Limb (tissue), 2 donors: ENCODE results near the gene TUBA3E.
A peak's percentile ranks its signal among the peaks of the same experiment; 100 is the strongest.
"Not testable (repeated sequence)": the region's sequence is repeated elsewhere in the genome, so short reads cannot be mapped to it uniquely, and the experiment has no call there.

Experiments
- DNase-seq, 2 donors: peaks; one replicate each; pipeline ENCODE4 v3.0.0-alpha.2; 2016; ENCODE audit errors: extremely low spot score in 2 of 2

TUBA3E gene

DNA sequence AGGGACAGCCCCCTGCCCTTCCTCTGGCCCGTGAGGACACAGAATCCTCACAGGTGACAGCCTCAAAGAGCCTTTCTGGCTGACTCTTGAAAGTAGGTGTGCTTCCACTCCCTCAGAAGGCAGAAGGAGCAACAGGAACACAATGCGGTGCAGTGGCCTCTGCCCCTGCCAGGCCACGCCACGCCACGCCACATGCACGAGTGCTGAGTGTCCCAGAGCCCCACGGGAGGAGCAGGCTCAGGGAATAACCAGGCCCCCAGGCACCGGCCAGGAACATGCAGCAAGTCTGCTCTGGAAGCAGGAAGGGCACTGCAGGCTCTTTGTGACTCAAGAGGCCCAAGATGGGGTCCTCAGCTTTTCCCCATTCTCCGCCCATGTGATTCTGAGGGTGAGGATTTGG, 35.3 kb downstream of the TUBA3E start:
- DNase-seq, result no peak

DNA sequence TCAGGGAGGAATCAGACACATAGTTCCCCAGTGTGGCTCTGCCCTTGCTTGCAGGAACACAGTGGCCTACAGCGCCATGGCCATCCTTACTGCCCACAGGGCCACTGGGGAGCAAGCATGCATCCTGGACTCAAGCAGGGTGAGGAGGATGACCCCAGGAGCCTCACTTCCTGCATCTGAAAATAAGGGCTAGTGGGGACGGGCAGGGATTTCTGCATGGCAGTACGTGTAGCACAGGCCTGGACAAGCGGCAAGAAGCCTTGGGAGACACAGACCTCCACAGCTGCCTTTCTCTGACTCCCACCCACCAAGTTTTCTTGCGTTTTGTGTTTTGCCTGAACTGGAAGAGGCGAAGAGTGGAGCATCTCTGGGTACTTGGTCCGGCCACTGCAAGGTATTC, 35.8 kb downstream of the TUBA3E start:
- DNase-seq, result not testable (repeated sequence)

DNA sequence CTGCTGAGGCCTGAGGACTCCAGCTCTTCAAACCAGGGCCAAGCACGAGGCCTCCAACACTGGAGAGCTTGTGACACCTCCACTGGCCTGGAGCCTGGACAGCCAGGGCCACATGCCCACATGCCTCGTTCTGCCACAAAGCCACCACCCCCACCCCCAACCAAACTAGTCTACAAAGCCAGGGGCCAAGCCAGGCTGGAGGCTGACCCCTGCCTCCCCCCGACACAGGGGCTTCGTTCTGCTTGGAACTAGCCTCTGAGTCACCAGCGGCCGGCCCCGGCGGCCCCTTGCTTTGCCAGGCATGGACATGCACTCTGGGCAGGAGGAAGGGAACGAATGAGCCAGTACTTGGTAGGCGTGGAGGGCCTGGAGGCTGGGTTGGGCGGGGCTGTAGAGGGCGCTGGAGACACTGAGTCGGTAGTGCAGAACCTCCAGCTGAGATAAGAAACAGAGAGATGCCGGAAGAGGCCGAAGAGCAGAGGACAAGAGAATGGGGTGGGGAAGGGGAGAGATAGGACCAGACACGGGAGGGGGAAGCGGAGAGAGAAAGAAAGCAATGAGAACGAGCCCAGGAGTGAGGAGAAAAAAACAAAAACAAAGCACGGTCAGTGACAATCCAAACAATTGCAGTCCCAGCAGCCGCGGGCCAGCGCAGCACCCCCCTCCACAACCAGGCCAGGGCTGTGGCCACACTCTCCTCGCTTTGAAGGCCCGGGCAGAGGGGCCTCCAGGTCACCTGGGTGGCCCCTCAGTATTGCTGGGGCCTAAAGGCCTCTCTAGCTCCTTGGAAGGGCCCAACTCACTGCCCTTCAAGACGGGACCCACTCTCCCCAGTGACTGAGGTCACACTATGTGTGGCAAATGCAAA, 37.2 kb downstream of the TUBA3E start:
- DNase-seq, result not testable (repeated sequence)

DNA sequence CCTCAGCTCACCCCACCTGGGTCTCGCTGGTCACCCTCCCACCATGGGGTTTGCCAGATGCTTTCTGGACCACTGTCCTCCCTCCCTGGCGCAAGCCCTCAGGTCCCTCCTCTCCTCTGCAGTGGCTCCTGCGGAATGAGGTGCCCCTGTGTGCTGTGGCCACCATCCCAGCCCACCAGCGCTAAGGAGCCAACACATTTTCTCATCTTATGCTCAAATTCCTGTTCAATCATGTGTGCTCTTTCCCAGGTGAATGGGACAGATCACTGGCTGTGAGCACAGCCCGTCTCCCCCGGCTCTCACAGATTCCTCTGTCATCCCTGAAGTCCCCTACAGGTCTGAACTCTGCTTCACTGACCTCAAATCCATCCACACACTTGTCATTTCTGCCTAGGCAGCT, 38.1 kb downstream of the TUBA3E start:
- DNase-seq, result no peak

- DNase-seq, result not testable (repeated sequence)
These were observed 38.9 kb downstream of the TUBA3E start for GRCh38 chr2:130159376-130159775.

GRCh38 chr2:130158631-130159030, 39.6 kb downstream of the TUBA3E start:
- DNase-seq, result no peak

- DNase-seq, result not testable (repeated sequence)
These were observed 40.3 kb downstream of the TUBA3E start for GRCh38 chr2:130157825-130158514.

- DNase-seq, result not testable (repeated sequence)
These were observed 40.9 kb downstream of the TUBA3E start for GRCh38 chr2:130157354-130157753.

DNA sequence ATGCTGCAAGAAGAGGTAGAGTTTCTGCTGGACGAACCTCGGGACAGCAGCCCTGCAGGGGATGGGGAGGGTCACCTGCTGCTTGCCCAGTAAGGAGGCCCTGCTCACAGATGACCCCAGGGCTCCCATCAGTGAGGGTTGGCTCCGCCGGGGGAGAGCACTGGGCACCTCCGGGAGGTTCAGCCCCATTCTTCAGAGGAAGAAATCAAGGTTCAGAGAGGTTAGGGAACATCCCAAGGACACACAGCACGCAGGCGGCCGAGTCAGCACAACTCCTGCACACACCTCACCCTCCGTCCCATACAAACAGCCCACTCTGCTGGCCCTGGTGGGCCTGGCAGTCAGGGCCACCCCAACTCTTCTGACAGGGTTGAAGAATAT, 41.6 kb downstream of the TUBA3E start:
- DNase-seq, result no peak

GRCh38 chr2:130155956-130156623, 42.1 kb downstream of the TUBA3E start:
- peak in 1 of 2 donors; percentile 45 for DNase-seq

GRCh38 chr2:130154773-130155765, 43.2 kb downstream of the TUBA3E start:
- DNase-seq, result no peak

DNA sequence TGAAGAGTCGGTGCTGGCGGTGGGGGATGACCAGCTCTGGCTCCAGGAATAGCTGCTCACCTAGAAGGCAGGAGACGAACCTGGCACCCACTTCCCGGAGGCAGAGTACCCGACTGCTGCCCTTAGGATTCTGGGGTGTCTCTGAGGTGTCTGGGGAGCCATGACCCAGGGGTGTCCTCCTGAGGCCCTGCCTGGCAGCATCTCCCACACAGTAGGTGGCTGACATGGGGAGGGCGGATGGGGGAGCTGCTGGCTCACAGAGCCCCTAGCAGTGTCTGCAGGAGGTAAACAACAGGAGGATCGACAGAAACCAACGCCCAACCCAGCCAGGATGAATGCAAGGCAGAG, 43.8 kb downstream of the TUBA3E start:
- not testable (repeated sequence) for DNase-seq

DNA sequence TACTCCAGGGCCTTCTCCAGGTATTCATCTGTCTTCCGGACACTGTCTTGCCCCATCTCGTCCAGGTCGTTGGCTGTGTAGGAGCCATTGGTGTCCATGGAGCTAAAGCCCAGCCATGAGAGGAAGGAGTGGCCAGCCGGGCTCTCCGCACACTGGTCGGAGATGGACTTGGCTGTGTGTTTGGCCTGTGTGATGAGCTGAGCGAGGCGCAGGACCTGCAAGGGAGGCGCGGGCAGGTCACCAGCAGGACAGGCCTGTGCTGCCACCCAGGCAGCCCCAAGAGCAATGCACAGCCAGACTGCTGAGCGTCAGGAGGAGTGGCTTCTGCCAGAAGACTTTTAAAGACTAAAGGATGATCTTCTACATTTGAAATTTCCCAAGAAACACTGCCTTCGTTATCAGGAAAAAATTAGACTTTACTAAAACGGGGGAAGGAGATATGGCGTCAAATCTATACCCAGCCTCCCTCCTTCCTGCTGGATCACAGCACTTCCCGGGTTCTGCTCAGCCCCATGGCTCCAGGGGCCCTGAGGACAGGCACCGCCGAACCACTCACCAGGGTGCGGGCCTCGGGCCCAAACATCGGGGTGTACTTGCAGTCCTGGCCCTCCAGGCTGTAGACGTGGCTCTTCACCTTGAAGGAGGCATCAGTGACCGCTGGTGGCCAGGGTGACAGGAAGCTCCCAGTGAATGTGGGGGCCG, 44.4 kb downstream of the TUBA3E start:
- not testable (repeated sequence) for DNase-seq

- DNase-seq, result no peak
These were observed 45.2 kb downstream of the TUBA3E start for GRCh38 chr2:130152816-130153595.

- not testable (repeated sequence) for DNase-seq
These were observed 46.0 kb downstream of the TUBA3E start for GRCh38 chr2:130152136-130152815.

GRCh38 chr2:130151145-130151512, 47.1 kb downstream of the TUBA3E start:
- DNase-seq, result not testable (repeated sequence)

DNA sequence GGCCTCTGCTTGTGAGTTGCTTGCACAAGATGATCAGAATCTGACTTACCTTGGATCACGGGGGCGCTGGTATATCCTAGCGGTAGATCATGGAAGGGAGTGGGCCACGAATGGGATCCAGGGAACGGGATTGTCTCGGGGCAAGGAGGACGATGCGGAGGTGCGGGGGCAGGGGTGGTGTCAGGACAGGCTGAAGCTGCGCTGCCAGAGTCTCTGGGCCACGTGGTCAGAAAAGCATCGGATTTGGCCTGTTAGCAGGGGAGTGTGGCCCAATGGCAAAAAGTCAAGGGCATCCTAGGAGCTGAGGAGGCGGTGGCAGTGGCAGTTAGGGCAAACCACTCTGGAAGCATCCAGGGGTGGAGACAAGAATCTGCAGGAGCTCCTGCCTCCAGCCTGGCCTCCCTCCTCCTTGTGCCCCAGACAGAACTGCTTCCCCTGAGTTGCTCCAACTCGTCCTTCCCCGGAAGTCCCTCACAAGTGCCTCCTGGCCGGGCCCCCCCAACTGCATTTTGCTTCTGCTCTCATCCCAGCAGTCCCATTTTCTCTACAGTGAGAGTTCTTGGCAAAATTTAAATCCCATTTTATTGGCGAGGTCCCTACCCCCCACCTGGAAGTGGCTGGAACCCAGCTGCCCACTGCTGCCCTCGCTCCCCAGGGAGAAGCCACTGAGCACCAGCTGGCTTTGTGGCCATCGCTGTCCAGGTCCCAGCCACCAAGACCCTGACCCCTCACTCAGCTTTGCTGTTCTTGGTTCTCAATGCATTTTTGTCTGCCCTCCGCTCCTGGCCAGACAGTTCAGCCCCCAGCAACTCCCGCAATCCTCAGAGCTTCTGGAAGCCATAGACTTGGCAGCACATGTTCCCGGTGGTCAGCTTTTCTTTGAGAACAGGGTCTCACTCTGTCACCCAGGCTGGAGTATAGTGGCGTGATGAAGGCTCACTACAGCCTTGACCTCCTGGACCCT, 47.8 kb downstream of the TUBA3E start:
- DNase-seq, result no peak

DNA sequence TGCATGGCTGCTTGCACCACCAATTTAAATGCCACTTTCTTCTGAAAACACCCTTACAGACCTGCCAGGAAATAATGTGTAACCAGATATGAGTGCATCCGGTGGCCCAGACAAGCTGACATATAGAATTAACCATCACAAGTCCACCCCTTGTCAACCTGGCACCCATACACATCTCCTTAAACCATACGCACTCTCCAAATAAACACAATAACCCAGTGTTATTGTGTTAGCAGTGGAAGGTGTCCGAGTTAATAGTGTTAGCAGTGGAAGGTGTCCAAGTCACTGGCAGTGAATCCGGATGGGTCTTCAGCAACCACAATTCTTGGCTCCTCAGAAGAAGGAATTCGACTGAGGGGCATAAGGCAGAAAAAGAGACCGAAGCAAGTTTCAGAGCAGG, 49.7 kb downstream of the TUBA3E start:
- not testable (repeated sequence) for DNase-seq
